Heart right ventricle (tissue), 16 donors: ENCODE measurements around the gene PCSK5. TPM values are rescaled to one million over a fixed set of nuclear protein-coding genes. Genes with fewer than 3 reads are reported as not detected.

Source experiments
- ATAC-seq, 8 donors: fragments of 200-7000 bp; cut with Tn5 transposase; one replicate each; pipeline ENCODE4 v1.9.1; 2020; ENCODE audit warnings: mild to moderate bottlenecking in 8 of 8, moderate library complexity in 8 of 8, moderate number of reproducible peaks in 1 of 8
- DNase-seq, 2 donors: peaks; one replicate each; pipeline ENCODE4 v3.0.0-alpha.2; 2020
- H3K27ac ChIP-seq, 10 donors: fragments of 200-600 bp; sonication (generic) in 2 of 10; one replicate each; pipeline versions ENCODE4 v1.5.0 to v1.8.0; 2020 to 2022; ENCODE audit warnings: mild to moderate bottlenecking in 3 of 10
- H3K27me3 ChIP-seq, 7 donors: fragments of 200-600 bp; one replicate each; pipeline ENCODE4 v1.8.0; 2021 to 2022; ENCODE audit warnings: mild to moderate bottlenecking in 2 of 7
- H3K36me3 ChIP-seq, 9 donors: fragments of 200-600 bp; sonication (generic) in 1 of 9; one replicate each; pipeline versions ENCODE4 v1.5.0 to v1.8.0; 2020 to 2022; ENCODE audit warnings: mild to moderate bottlenecking in 2 of 9
- H3K4me1 ChIP-seq, 9 donors: fragments of 200-600 bp; sonication (generic) in 1 of 9; one replicate each; pipeline versions ENCODE4 v1.5.0 to v1.8.0; 2020 to 2022; ENCODE audit warnings: mild to moderate bottlenecking in 4 of 9
- H3K4me3 ChIP-seq, 10 donors: fragments of 200-600 bp; sonication (generic) in 2 of 10; one replicate each; pipeline versions ENCODE4 v1.5.0 to v1.8.0; 2020 to 2022; ENCODE audit warnings: mild to moderate bottlenecking in 7 of 10, moderate library complexity in 2 of 10
- H3K9me3 ChIP-seq, 11 donors: fragments of 200-600 bp in 10 of 11; sonication (generic) in 2 of 11; one replicate each; pipeline versions ENCODE4 v1.5.0 to v1.8.0; 2013 to 2022; ENCODE audit warnings: mild to moderate bottlenecking in 2 of 11, control low read depth in 1 of 11, moderate library complexity in 1 of 11
- WGBS, 2 donors: extraction: QIAGEN DNeasy Blood & Tissue Kit; methylation state at CpG; one replicate each; pipeline ENCODE4 v1.1.7; 2013; ENCODE audit warnings: inconsistent platforms in 1 of 2; 5-methylcytosine and 5-hydroxymethylcytosine counted together
- intact Hi-C, 10 donors: fragments of 100-400 bp; cut with DNase I; formaldehyde crosslinking; loops; one replicate each; pipeline versions ENCODE4 v1.11.1 to v1.14.2; 2022
- polyA plus RNA-seq, 2 donors: library from polyadenylated mRNA; stranded (reverse); fragments of 200-250 nt; gene quantifications; one replicate each; pipeline ENCODE4 v1.2.3, GENCODE V29; 2013
- total RNA-seq, 10 donors: library from RNA; stranded (reverse); fragmentation: NEBNext Ultra II Directional in 3 of 10; extraction: Animal tissue kit (Norgen Biotek cat#: 25700) in 3 of 10; gene quantifications; one replicate each; pipeline versions ENCODE4 v1.2.1 to v1.2.4, GENCODE V29; 2021 to 2023
- TF ChIP-seq, protein P1 (sequence below), 9 donors: fragments of 200-600 bp; sonication (generic) in 2 of 9; IDR thresholded peaks; one replicate each; pipeline versions ENCODE4 v1.5.0 to v1.8.0; 2021 to 2022; ENCODE audit warnings: antibody characterized with exemption in 9 of 9, mild to moderate bottlenecking in 5 of 9, moderate library complexity in 1 of 9
- donor health status: Arrhythmogenic right ventricular cardiomyopathy.
- donor health status: ischemic (EF 13 %, LVEDD 7.1; RV severe dilation, severe dysfunction).
- donor health status: healthy with polysubstance abuse.
- donor health status: DM: no; HTN: yes; CAD: no.
- donor health status: DM: no; HTN: no; CAD: no.
- donor health status: ischemic (EF 25% LVEDD 6.9; RV normal size, moderate dysfunction).
- donor health status: ischemic (EF 25% LVEDD 5.7; RV mildly dilated, moderate dysfunction).
- donor health status: healthy.
- donor health status: DM: yes; HTN: yes; CAD: no.
- donor health status: Ischemic cardiomyopathy.
- donor health status: ischemic (EF 35%, LVEDD 5.7; RV mildly dilated, moderate dysfunction).
- donor health status: nonischemic (EF 11% LVEDD 7.7; RV severe dilation, severe dysfunction).
- donor health status: DM: yes; HTN: yes; CAD: no.
- donor health status: PGD.
- donor health status: ischemic (EF 29% LVEDD 5.4; RV normal size, mild dysfunction).
- donor health status: nonischemic (EF 23%, LVEDD 6.1; RV moderate dilation, normal function).

The PCSK5 gene
- total and polyA plus RNA-seq, 12 donors = 1.8 to 8.3 (median 5.7) TPM

DNA sequence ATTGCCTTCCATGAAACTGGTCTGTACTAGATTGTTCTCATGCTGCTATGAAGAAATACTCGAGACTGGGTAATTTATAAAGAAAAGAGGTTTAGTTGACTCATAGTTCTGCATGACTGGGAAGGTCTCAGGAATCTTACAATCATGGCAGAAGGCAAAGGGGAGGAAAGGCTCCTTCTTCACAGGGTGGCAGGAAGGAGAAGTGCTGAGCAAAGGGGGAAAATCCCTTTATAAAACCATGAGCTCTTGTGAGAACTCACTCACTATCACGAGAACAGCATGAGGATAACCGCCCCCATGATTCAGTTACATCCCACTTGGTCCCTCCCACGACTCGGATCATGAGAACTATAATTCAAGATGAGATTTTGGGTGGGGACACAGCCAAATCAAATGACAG, 340.5 kb downstream of the PCSK5 start:
- no peak overlapping the region for H3K4me3 ChIP-seq
- intact Hi-C loops = no loop called here
- H3K27me3 ChIP-seq = no peaks in the 10 kb centered on the region
- TF ChIP-seq, protein P1, sequence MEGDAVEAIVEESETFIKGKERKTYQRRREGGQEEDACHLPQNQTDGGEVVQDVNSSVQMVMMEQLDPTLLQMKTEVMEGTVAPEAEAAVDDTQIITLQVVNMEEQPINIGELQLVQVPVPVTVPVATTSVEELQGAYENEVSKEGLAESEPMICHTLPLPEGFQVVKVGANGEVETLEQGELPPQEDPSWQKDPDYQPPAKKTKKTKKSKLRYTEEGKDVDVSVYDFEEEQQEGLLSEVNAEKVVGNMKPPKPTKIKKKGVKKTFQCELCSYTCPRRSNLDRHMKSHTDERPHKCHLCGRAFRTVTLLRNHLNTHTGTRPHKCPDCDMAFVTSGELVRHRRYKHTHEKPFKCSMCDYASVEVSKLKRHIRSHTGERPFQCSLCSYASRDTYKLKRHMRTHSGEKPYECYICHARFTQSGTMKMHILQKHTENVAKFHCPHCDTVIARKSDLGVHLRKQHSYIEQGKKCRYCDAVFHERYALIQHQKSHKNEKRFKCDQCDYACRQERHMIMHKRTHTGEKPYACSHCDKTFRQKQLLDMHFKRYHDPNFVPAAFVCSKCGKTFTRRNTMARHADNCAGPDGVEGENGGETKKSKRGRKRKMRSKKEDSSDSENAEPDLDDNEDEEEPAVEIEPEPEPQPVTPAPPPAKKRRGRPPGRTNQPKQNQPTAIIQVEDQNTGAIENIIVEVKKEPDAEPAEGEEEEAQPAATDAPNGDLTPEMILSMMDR (IDR thresholded peaks at IDR 0.05) = no peak
- no peak for DNase-seq
- 78 to 81% methylated on average over 5 of the region's 5 CpGs for WGBS, 2 donors
- ATAC-seq = no peak
- no peak overlapping the region for H3K27ac ChIP-seq
- H3K9me3 ChIP-seq = no peaks in the 10 kb centered on the region
- no peaks in the 10 kb centered on the region for H3K4me1 ChIP-seq
- H3K36me3 ChIP-seq = no peaks in the 10 kb centered on the region

DNA sequence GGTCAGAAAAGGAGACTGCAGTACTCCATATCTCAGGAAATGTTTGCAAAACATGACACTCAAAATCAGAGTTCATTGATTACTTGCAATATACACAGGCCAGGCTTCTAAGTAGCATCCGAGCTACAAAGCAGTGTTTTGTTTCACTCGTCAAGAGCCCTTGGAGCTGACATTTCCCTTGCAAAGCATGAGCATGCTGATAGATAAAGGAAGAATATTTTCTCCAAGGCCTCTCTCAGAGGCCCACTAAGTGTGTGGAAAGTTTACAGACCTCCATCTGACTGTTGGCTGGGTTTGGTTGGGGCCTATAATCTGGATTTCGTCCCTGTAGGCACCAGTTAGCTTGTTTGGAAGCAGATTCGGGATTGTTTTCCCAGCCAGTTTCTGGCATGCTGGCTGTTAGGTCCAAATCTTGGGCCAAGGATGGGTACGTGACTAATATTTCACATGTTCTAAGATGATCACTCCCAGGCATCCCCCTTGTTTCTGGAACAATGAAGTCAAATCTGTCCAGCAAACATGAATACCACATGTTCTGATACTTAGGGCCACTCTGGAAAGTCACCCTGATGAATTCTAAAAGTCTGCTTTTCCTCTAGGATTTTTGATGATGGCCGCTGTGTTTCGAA, 342.5 kb downstream of the PCSK5 start:
- Histone ChIP-seq H3K27me3 (no peaks in the 10 kb centered on the region), H3K4me3 (no peak overlapping the region), H3K9me3 (no peaks in the 10 kb centered on the region), H3K36me3 (no peaks in the 10 kb centered on the region), H3K27ac (no peak overlapping the region), H3K4me1 (no peaks in the 10 kb centered on the region)
- intact Hi-C loops = no loop called here
- ATAC-seq (no peak), DNase-seq (no peak)
- TF ChIP-seq, protein P1 (IDR thresholded peaks at IDR 0.05) = no peak
- WGBS, 2 donors = 62 to 63% methylated on average over 7 of the region's 7 CpGs

DNA sequence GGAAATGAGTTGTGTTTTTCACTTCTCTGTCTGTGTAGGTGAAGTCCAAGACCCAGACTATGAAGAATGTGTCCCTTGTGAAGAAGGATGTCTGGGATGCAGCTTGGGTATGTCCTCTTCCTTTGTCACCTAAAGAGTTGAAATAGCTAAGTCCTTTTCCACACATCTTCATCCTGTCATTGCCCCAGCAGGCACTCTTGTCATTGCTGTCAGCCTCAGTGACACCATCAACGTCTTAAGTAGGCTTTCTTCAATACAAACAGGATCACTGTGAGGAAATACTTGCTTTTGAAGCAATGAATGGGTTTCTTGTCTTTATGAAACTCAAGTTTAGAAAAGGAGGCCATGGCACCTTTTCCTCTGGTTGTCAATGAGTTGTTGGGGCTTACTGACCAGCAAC, 350.1 kb downstream of the PCSK5 start:
- TF ChIP-seq, protein P1 (IDR thresholded peaks at IDR 0.05) = no peak
- Histone ChIP-seq H3K4me3 (no peak overlapping the region), H3K27ac (no peak overlapping the region), H3K36me3 (no peaks in the 10 kb centered on the region), H3K27me3 (peaks cover 0 to 6% (median 0%) of the 10 kb centered on the region in 7 donors), H3K4me1 (peaks cover 0 to 8% (median 0%) of the 10 kb centered on the region in 9 donors), H3K9me3 (no peaks in the 10 kb centered on the region)
- intact Hi-C loops = no loop called here
- ATAC-seq (no peak), DNase-seq (no peak)
- 54 to 64% methylated on average over 1 of the region's 1 CpG for WGBS, 2 donors

DNA sequence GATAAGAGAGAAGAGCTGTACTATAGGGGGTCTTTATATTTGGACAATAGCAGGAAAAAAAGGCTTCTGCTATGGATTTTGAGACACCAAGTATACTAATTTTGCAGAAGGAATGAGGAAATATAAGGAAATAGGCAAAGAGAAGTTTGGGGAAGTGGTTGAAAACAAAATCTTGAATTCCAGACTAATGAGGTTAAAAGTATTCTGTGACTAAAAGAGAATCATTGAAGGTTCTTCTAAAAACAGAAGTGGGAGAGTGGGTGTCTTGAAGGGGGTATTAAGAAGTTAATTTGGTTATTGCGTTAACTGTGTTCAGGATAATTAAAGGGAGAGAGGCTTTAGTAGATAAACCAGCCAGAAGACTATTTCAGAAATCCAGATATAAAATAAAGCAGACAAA, 355.0 kb downstream of the PCSK5 start:
- peaks cover 0 to 2% (median 0%) of the 10 kb centered on the region in 7 donors for H3K27me3 ChIP-seq
- DNase-seq (no peak), ATAC-seq (no peak)
- H3K4me1 ChIP-seq = peaks cover 0 to 15% (median 0%) of the 10 kb centered on the region in 9 donors
- intact Hi-C loops = no loop called here
- H3K9me3 ChIP-seq = no peaks in the 10 kb centered on the region
- TF ChIP-seq, protein P1 (IDR thresholded peaks at IDR 0.05) = no peak
- no peak overlapping the region for H3K4me3 ChIP-seq
- H3K36me3 ChIP-seq = no peaks in the 10 kb centered on the region
- 84 to 87% methylated on average over 1 of the region's 1 CpG for WGBS, 2 donors
- no peak overlapping the region for H3K27ac ChIP-seq
